ENCODE measurements around the gene OPCML. TPM values are rescaled to one million over a fixed set of nuclear protein-coding genes. Genes with fewer than 3 reads are reported as not detected.
A peak's percentile ranks its signal among the peaks of the same experiment; 100 is the strongest.

The OPCML gene
- total and polyA plus RNA-seq, 2 donors from 2014 or later, result 0.77 to 1.1 TPM

- no peak overlapping the region for H3K9ac ChIP-seq (ENCODE audit: low read length in 3 of 3)
- intact Hi-C loops (cut with DNase I), result no loop called here
- no peak for FAIRE-seq
Observed at GRCh38 chr11:132957881-132958280, 574.4 kb downstream of the OPCML start.

GRCh38 chr11:132948252-132948651, 584.0 kb downstream of the OPCML start:
- H3K27ac ChIP-seq (ENCODE audit: low read depth in 2 of 2, low read length in 2 of 2), result no peak overlapping the region
- peaks cover 0 to 3% (median 0%) of the 10 kb centered on the region in 3 donors for H3K4me1 ChIP-seq (ENCODE audit: control insufficient read depth in 2 of 3, insufficient read depth in 2 of 3, low read depth in 1 of 3, low read length in 3 of 3)
- H3K4me3 ChIP-seq (ENCODE audit: low read length in 3 of 3), result no peak overlapping the region
- H3K36me3 ChIP-seq (ENCODE audit: control insufficient read depth in 2 of 3, insufficient read depth in 3 of 3, low read length in 3 of 3), result no peaks in the 10 kb centered on the region
- no peak overlapping the region for H3K9ac ChIP-seq (ENCODE audit: low read length in 3 of 3)
- FAIRE-seq (no peak), DNase-seq (no peak)
- intact Hi-C loops (cut with DNase I), result no loop called here
- no peaks in the 10 kb centered on the region for H3K9me3 ChIP-seq (ENCODE audit: control insufficient read depth in 2 of 3, insufficient read depth in 1 of 3, low read length in 3 of 3)
- no peaks in the 10 kb centered on the region for H3K27me3 ChIP-seq (ENCODE audit: control insufficient read depth, insufficient read depth, low read length)
- TF ChIP-seq CTCF (IDR thresholded peaks at IDR 0.05; ENCODE audit: borderline replicate concordance, extremely low read depth, insufficient read depth), result no peak

More at GRCh38 chr11:132957881-132958280, 574.4 kb downstream of the OPCML start:
- Histone ChIP-seq H3K27ac (ENCODE audit: low read depth in 2 of 2, low read length in 2 of 2) (no peak overlapping the region), H3K4me1 (ENCODE audit: control insufficient read depth in 2 of 3, insufficient read depth in 2 of 3, low read depth in 1 of 3, low read length in 3 of 3) (peaks cover 0 to 10% (median 4%) of the 10 kb centered on the region in 3 donors), H3K27me3 (ENCODE audit: control insufficient read depth, insufficient read depth, low read length) (no peaks in the 10 kb centered on the region), H3K4me3 (ENCODE audit: low read length in 3 of 3) (no peak overlapping the region), H3K36me3 (ENCODE audit: control insufficient read depth in 2 of 3, insufficient read depth in 3 of 3, low read length in 3 of 3) (no peaks in the 10 kb centered on the region), H3K9me3 (ENCODE audit: control insufficient read depth in 2 of 3, insufficient read depth in 1 of 3, low read length in 3 of 3) (no peaks in the 10 kb centered on the region)
- DNase-seq, result peak in 2 of 5 donors; percentile 69 to 70
- no peak for TF ChIP-seq CTCF (IDR thresholded peaks at IDR 0.05; ENCODE audit: borderline replicate concordance, extremely low read depth, insufficient read depth)

GRCh38 chr11:132944569-132944944, 587.7 kb downstream of the OPCML start:
- H3K4me1 ChIP-seq (ENCODE audit: control insufficient read depth in 2 of 3, insufficient read depth in 2 of 3, low read depth in 1 of 3, low read length in 3 of 3), result peaks cover 0 to 4% (median 0%) of the 10 kb centered on the region in 3 donors
- H3K36me3 ChIP-seq (ENCODE audit: control insufficient read depth in 2 of 3, insufficient read depth in 3 of 3, low read length in 3 of 3), result no peaks in the 10 kb centered on the region
- intact Hi-C loops (cut with DNase I), result no loop called here
- H3K27me3 ChIP-seq (ENCODE audit: control insufficient read depth, insufficient read depth, low read length), result no peaks in the 10 kb centered on the region
- FAIRE-seq (no peak), DNase-seq (no peak)
- no peak overlapping the region for H3K27ac ChIP-seq (ENCODE audit: low read depth in 2 of 2, low read length in 2 of 2)
- H3K4me3 ChIP-seq (ENCODE audit: low read length in 3 of 3), result no peak overlapping the region
- no peak overlapping the region for H3K9ac ChIP-seq (ENCODE audit: low read length in 3 of 3)
- no peak for TF ChIP-seq CTCF (IDR thresholded peaks at IDR 0.05; ENCODE audit: borderline replicate concordance, extremely low read depth, insufficient read depth)
- H3K9me3 ChIP-seq (ENCODE audit: control insufficient read depth in 2 of 3, insufficient read depth in 1 of 3, low read length in 3 of 3), result no peaks in the 10 kb centered on the region

All from kidney (tissue), 14 donors.